Measurements from ENCODE around the gene VASH2.
A peak's percentile ranks its signal among the peaks of the same experiment; 100 is the strongest.
"Not testable (repeated sequence)": the region's sequence is repeated elsewhere in the genome, so short reads cannot be mapped to it uniquely, and the experiment has no call there.

VASH2 gene

GRCh38 chr1:212981025-212981495 lies 30.7 kb downstream of the VASH2 start:
- no peak for DNase-seq (ENCODE audit: low read depth in 2 of 2)

- no peak for DNase-seq (ENCODE audit: low read depth in 2 of 2)
These were observed 31.4 kb downstream of the VASH2 start for GRCh38 chr1:212981571-212982328.

- DNase-seq (ENCODE audit: low read depth in 2 of 2), result no peak
These were observed 32.2 kb downstream of the VASH2 start for GRCh38 chr1:212982430-212983152.

- DNase-seq (ENCODE audit: low read depth in 2 of 2), result no peak
These were observed 33.1 kb downstream of the VASH2 start for GRCh38 chr1:212983482-212983881.

DNA sequence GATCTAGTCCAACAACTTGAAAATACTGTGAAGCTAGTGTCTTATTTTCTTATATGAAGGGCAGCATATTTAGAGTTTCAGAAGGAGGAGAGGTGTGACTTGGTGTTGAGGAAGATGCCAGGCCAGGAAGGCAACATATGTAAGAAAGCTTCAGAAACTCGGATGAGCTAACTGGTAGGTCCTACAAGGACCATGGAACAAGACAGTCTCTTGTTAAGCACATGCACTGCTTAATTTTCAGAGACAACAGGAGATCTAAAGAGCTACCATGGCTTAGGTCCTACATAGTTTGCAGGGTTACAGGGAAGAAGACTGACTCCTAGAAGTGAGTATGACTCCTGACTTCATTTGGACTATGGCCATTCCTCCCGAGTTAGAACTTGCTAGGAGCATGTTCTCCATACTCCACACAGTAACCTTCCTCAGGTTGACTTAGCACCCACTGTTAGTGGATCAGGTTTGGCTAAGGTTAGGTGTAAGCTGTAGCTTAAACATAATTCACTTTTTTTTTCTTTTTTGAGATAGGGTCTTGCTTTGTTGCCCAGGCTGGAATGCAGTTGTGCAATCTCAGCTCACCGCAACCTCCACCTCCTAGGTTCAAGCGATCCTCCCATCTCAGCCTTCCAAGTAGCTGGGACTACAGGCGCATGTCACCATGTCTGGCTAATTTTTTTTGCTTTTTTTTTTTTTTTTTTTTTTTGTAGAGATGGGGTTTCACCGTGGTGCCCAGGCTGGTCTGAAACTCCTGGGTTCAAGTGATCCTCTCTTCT lies 34.4 kb downstream of the VASH2 start:
- no peak for DNase-seq (ENCODE audit: low read depth in 2 of 2)

DNA sequence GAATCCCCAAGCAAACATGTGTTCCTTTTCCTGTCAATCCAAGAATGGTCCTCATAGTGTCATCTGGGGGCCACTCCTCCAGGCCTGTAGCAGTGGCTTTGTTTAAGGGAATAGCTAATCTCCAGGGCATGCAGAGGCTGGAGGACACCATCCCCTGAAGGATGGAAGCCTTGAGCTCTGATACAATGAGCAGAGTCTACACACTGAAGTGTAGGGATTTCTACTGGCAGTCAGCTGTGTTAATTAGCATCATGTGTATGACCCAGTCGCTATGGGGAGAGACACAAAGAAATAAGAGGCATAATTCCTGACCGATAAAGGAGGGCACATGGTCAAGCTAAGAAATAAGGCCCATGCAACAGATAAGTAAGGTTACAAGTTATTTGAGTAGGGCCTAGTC lies 36.2 kb downstream of the VASH2 start:
- no peak for DNase-seq (ENCODE audit: low read depth in 2 of 2)

- DNase-seq (ENCODE audit: low read depth in 2 of 2), result no peak
These were observed 37.5 kb downstream of the VASH2 start for GRCh38 chr1:212987702-212988322.

- DNase-seq (ENCODE audit: low read depth in 2 of 2), result no peak
These were observed 39.9 kb downstream of the VASH2 start for GRCh38 chr1:212990276-212990675.

DNA sequence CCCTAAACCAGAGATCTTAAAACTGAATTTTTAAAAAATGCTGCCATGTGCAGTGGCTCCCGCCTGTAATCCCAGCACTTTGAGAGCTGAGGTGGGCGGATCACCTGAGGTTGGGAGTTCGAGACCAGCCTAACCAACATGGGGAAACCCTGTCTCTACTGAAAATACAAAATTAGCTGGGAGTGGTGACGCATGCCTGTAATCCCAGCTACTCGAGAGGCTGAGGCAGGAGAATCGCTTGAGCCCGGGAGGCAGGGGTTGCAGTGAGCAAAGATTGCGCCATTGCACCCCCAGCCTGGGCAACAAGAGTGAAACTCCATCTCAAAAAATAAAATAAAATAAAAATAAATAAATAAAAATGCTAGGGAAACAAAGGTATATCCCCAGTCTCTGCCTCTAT lies 43.6 kb downstream of the VASH2 start:
- not testable (repeated sequence) for DNase-seq (ENCODE audit: low read depth in 2 of 2)

GRCh38 chr1:212994926-212995325 lies 44.6 kb downstream of the VASH2 start:
- no peak for DNase-seq (ENCODE audit: low read depth in 2 of 2)

DNA sequence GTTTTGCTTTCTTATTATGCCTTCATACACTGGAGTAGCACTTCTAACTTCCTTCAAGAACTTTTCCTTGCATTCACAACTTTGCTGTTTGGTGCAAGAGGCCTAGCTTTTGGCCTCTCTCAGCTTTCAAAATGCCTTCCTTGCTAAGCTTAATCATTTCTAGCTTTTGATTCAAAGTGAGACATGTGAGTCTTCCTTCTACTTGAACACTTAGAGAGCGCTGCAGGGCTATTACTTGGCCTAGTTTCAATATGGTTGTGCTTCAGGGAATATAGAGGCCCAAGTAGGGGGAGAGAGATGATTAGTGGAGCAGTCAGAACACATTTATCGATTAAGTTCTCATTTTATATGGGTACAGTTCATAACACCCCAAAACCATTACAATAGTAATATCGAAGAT lies 52.9 kb downstream of the VASH2 start:
- DNase-seq (ENCODE audit: low read depth in 2 of 2), result no peak

- DNase-seq (ENCODE audit: low read depth in 2 of 2), result no peak
These were observed 58.2 kb downstream of the VASH2 start for GRCh38 chr1:213008564-213008963.

- DNase-seq (ENCODE audit: low read depth in 2 of 2), result no peak
These were observed 64.3 kb downstream of the VASH2 start for GRCh38 chr1:213014642-213015041.

- peak; percentile 89 to 93 for DNase-seq (ENCODE audit: low read depth in 2 of 2)
These were observed 65.0 kb downstream of the VASH2 start, which contains the start of gene ANGEL2 for GRCh38 chr1:213015099-213016050. Gene ANGEL2, minus strand, starts transcription at chr1:213015867. Its CDS starts 196 bp downstream, at chr1:213015671.

DNA sequence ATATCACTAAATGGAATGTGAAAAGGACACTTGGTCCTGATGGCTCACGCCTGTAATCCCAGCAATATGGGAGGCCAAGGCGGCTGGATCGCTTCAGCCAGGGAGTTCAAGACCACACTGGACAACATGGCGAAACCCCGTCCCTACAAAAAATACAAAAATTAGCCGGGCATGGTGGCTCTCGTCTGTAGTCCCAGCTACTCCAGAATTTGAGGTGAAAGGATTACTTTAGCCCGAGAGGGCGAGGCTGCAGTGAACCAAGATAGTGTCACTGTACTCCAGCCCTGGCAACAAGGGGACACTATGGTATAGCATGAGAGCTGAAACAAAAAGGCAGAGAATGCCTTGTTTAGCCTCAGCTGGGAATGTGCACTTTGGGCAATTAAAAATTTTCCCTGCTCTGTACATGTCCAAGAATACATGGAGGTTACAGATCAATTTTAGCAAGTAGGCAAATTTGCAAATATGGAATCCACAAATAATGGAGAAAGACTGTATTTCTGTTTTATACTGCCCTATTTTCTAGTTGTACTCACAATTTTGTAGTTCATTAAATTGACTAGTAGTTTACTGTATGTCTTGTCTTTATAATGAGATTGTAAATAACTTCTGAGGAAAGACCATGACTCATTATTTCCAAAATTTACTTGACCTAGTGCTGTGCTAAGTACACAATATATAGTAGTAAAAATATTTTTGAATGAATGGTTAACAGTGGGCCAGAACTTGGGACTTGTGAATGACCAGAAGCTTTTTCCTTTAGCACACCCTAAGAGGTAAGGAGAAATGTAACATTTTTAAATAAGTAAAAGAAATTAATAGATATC lies 67.3 kb downstream of the VASH2 start:
- DNase-seq (ENCODE audit: low read depth in 2 of 2), result no peak

DNA sequence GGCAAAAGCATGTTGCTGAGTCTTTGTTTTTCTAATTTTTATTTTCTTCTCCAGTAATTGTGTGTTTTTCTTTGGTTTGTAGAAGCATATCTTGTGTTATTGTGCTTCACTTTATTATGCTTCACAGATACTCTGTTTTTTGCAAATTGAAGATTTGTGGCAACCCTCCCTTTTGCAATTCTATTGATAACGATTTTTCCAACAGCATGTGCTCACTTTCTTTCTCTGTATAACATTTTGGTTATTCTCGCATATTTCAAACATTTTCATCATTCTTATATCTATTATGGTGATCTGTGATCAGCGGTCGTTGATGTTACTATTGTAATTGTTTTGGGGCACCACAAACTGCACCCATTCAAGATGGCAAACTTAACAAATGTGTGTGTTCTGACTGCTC lies 69.1 kb downstream of the VASH2 start:
- no peak for DNase-seq (ENCODE audit: low read depth in 2 of 2)

DNA sequence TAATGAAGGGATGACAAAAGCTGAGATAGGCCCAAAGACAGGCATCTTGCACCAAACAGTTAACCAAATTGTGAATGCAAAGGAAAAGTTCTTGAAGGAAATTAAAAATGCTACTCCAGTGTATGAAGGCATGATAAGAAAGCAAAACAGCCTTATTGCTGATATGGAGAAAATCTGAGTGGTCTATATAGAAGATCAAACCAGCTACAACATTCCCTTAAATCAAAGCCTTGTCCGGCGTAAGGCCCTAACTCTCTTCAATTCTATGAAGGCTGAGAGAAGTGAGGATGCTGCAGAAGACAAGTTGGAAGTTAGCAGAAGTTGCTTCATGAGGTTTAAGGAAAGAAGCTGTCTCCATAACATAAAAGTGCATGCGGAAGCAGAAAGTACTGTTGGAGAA lies 69.7 kb downstream of the VASH2 start:
- no peak for DNase-seq (ENCODE audit: low read depth in 2 of 2)

GRCh38 chr1:213027024-213027423 lies 76.7 kb downstream of the VASH2 start:
- not testable (repeated sequence) for DNase-seq (ENCODE audit: low read depth in 2 of 2)

DNA sequence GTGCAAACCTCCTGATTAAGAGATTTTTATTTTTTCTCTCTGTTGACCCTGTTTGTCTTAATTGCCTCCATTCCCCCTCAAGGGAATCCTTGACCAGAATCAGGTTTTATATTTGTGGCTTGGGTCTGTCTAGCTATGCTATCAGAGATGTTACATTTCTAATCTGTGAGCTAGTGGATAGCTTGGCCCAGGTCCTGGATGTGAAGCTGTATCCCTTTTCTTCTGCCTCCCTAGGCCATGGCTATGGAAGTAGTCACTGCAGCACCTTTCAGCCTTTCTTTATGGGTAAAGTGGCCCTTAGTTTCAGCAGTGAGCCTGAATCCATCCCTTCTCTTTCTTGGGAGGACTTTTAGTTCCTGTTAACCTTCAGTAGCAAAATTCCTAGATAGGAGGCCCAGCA lies 82.3 kb downstream of the VASH2 start:
- DNase-seq (ENCODE audit: low read depth in 2 of 2), result no peak

DNA sequence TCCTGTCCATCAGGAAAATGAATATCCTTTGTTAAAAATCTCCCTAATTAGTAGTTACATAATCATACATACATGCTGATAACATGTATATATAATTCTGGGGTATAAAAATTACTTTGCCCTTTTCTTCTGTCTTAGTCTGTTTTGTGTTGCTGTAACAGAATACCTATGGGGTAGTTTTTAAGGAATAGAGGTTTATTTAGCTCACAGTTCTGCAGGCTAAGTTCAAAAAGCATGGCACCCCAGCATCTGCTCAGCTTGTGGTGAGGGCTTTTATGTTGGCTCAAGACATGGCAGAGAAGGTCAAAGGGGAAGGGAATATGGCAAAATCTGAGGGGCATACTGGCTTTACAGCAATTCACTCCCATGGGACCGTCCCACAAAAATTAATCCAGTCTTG lies 84.4 kb downstream of the VASH2 start:
- DNase-seq (ENCODE audit: low read depth in 2 of 2), result no peak

All from stimulated activated CD8-positive, alpha-beta memory T cell treated with anti-CD3 and anti-CD28 coated beads, Interleukin-2, amount 100 ng/mL, for 48 hours (primary cell).